Measurements from ENCODE around the gene KDM4B. TPM values are rescaled to one million over a fixed set of nuclear protein-coding genes. Genes with fewer than 3 reads are reported as not detected.

The KDM4B gene
- total and polyA plus RNA-seq, 2 donors (not counting 1 experiment from before 2014, with no cell fraction given): 6.4 to 14.4 TPM

- Histone ChIP-seq H3K27me3 (ENCODE audit: control insufficient read depth, insufficient read depth, low read length) (no peaks in the 10 kb centered on the region), H3K4me1 (ENCODE audit: control insufficient read depth, extremely low read depth, insufficient read depth, low read length) (peaks cover 7% of the 10 kb centered on the region), H3K4me3 (replicated peaks in 1 of 4; ENCODE audit: control extremely low read depth in 1 of 4, insufficient read depth in 1 of 4, low read depth in 3 of 4, low read length in 4 of 4) (no peak overlapping the region), H3K36me3 (ENCODE audit: control insufficient read depth, insufficient read depth, low read length) (peaks cover 24% of the 10 kb centered on the region), H3K27ac (ENCODE audit: insufficient read depth, low read length) (no peak overlapping the region), H4K20me1 (ENCODE audit: control insufficient read depth, extremely low read depth, insufficient read depth, low read length) (no peaks in the 10 kb centered on the region), H2AFZ (ENCODE audit: low read length) (no peak overlapping the region), H3K79me2 (ENCODE audit: control insufficient read depth, insufficient read depth, low read length) (no peaks in the 10 kb centered on the region), H3K9me3 (ENCODE audit: control insufficient read depth, insufficient read depth, low read depth, low read length) (no peaks in the 10 kb centered on the region), H3K9ac (ENCODE audit: insufficient read depth, low read length) (no peak overlapping the region), H3K4me2 (ENCODE audit: extremely low read depth, insufficient read depth, low read length) (no peak overlapping the region)
- TF ChIP-seq EZH2 (IDR thresholded peaks at IDR 0.05; ENCODE audit: low read length, missing control alignments) (no peak), CTCF (conservative IDR thresholded peaks at IDR 0.05 in 1 of 2, IDR thresholded peaks at IDR 0.05 in 1 of 2; ENCODE audit: low read depth in 1 of 2, low read length in 2 of 2) (no peak)
- no peak for DNase-seq (ENCODE audit: low read depth in 2 of 2)
These were observed 76.1 kb downstream of the KDM4B start for GRCh38 chr19:5045029-5045428.

- Histone ChIP-seq H3K27ac (ENCODE audit: insufficient read depth, low read length) (no peak overlapping the region), H3K4me2 (ENCODE audit: extremely low read depth, insufficient read depth, low read length) (no peak overlapping the region)
These were observed 77.0 kb downstream of the KDM4B start for GRCh38 chr19:5045956-5046338.

GRCh38 chr19:5046339-5047039 lies 77.6 kb downstream of the KDM4B start:
- H3K27me3 ChIP-seq (ENCODE audit: control insufficient read depth, insufficient read depth, low read length): no peaks in the 10 kb centered on the region
- no peaks in the 10 kb centered on the region for H3K9me3 ChIP-seq (ENCODE audit: control insufficient read depth, insufficient read depth, low read depth, low read length)
- H3K4me1 ChIP-seq (ENCODE audit: control insufficient read depth, extremely low read depth, insufficient read depth, low read length): peaks cover 7% of the 10 kb centered on the region
- DNase-seq (ENCODE audit: low read depth in 2 of 2): peak in 1 of 2 donors; percentile 63
- H3K9ac ChIP-seq (ENCODE audit: insufficient read depth, low read length): no peak overlapping the region
- no peak overlapping the region for H3K27ac ChIP-seq (ENCODE audit: insufficient read depth, low read length)
- H2AFZ ChIP-seq (ENCODE audit: low read length): no peak overlapping the region
- H3K79me2 ChIP-seq (ENCODE audit: control insufficient read depth, insufficient read depth, low read length): no peaks in the 10 kb centered on the region
- H3K4me3 ChIP-seq (replicated peaks in 1 of 4; ENCODE audit: control extremely low read depth in 1 of 4, insufficient read depth in 1 of 4, low read depth in 3 of 4, low read length in 4 of 4): no peak overlapping the region
- H3K36me3 ChIP-seq (ENCODE audit: control insufficient read depth, insufficient read depth, low read length): peaks cover 14% of the 10 kb centered on the region
- no peaks in the 10 kb centered on the region for H4K20me1 ChIP-seq (ENCODE audit: control insufficient read depth, extremely low read depth, insufficient read depth, low read length)
- TF ChIP-seq EZH2 (IDR thresholded peaks at IDR 0.05; ENCODE audit: low read length, missing control alignments): no peak
- TF ChIP-seq CTCF (conservative IDR thresholded peaks at IDR 0.05 in 1 of 2, IDR thresholded peaks at IDR 0.05 in 1 of 2; ENCODE audit: low read depth in 1 of 2, low read length in 2 of 2): no peak
- H3K4me2 ChIP-seq (ENCODE audit: extremely low read depth, insufficient read depth, low read length): no peak overlapping the region

More at GRCh38 chr19:5045956-5046338, 77.0 kb downstream of the KDM4B start:
- Histone ChIP-seq H3K4me1 (ENCODE audit: control insufficient read depth, extremely low read depth, insufficient read depth, low read length) (peaks cover 7% of the 10 kb centered on the region), H3K79me2 (ENCODE audit: control insufficient read depth, insufficient read depth, low read length) (no peaks in the 10 kb centered on the region), H3K9me3 (ENCODE audit: control insufficient read depth, insufficient read depth, low read depth, low read length) (no peaks in the 10 kb centered on the region), H3K36me3 (ENCODE audit: control insufficient read depth, insufficient read depth, low read length) (peaks cover 16% of the 10 kb centered on the region), H3K4me3 (replicated peaks in 1 of 4; ENCODE audit: control extremely low read depth in 1 of 4, insufficient read depth in 1 of 4, low read depth in 3 of 4, low read length in 4 of 4) (no peak overlapping the region), H3K27me3 (ENCODE audit: control insufficient read depth, insufficient read depth, low read length) (no peaks in the 10 kb centered on the region), H4K20me1 (ENCODE audit: control insufficient read depth, extremely low read depth, insufficient read depth, low read length) (no peaks in the 10 kb centered on the region), H2AFZ (ENCODE audit: low read length) (no peak overlapping the region), H3K9ac (ENCODE audit: insufficient read depth, low read length) (no peak overlapping the region)
- no peak for DNase-seq (ENCODE audit: low read depth in 2 of 2)
- TF ChIP-seq CTCF (conservative IDR thresholded peaks at IDR 0.05 in 1 of 2, IDR thresholded peaks at IDR 0.05 in 1 of 2; ENCODE audit: low read depth in 1 of 2, low read length in 2 of 2): no peak
- no peak for TF ChIP-seq EZH2 (IDR thresholded peaks at IDR 0.05; ENCODE audit: low read length, missing control alignments)
